Sigmoid colon (tissue), 4 donors: ENCODE data around the gene LRRC39.

Source experiments
- CTCF ChIP-seq, 4 experiments: fragments of 450-650 bp in 3 of 4; fragments of 200-600 bp in 1 of 4; IDR thresholded peaks; one replicate each; pipeline ENCODE4 v1.5.1; 2016 to 2019; ENCODE audit warnings: antibody characterized with exemption in 4 of 4, mild to moderate bottlenecking in 3 of 4, moderate library complexity in 2 of 4
- POLR2A ChIP-seq, 2 donors: fragments of 450-650 bp; IDR thresholded peaks; one replicate each; pipeline ENCODE4 v1.6.1; 2016; ENCODE audit warnings: antibody characterized with exemption in 2 of 2, mild to moderate bottlenecking in 2 of 2, moderate library complexity in 2 of 2
- POLR2AphosphoS5 ChIP-seq, 4 donors: sonication (generic); formaldehyde crosslinking; IDR thresholded peaks; one replicate each; pipeline ENCODE4 v1.6.1; 2017; ENCODE audit warnings: antibody characterized with exemption in 4 of 4

GRCh38 chr1:100177295-100178041, 588 bp downstream of the LRRC39 start:
- TF ChIP-seq POLR2A (IDR thresholded peaks at IDR 0.05): no peak
- TF ChIP-seq POLR2AphosphoS5 (IDR thresholded peaks at IDR 0.05): no peak
- TF ChIP-seq CTCF (IDR thresholded peaks at IDR 0.05): no peak
